ENCODE results near the gene CPEB3. TPM values are rescaled to one million over a fixed set of nuclear protein-coding genes. Genes with fewer than 3 reads are reported as not detected.

CPEB3 gene
- total RNA-seq, 1 experiment from 2014 or later: 1.0 TPM

GRCh38 chr10:92125144-92125543 lies 165.7 kb downstream of the CPEB3 start:
- Histone ChIP-seq H3K79me1 (ENCODE audit: insufficient read depth, low read depth, low read length, poor library complexity, severe bottlenecking) (no peaks in the 10 kb centered on the region), H4K8ac (replicated peaks; ENCODE audit: insufficient read length, low read depth, low read length) (no peak overlapping the region), H2AK5ac (ENCODE audit: insufficient read length, low read length) (no peak overlapping the region), H2BK15ac (ENCODE audit: low read depth, low read length) (no peak overlapping the region), H3K27me3 (ENCODE audit: insufficient read depth, low read length) (no peaks in the 10 kb centered on the region), H3K56ac (ENCODE audit: insufficient read length, low read depth, low read length) (no peak overlapping the region), H3K18ac (ENCODE audit: insufficient read length, low read depth, low read length) (no peak overlapping the region), H2BK120ac (ENCODE audit: low read depth, low read length, poor library complexity, severe bottlenecking) (no peak overlapping the region), H3K4ac (ENCODE audit: low read depth, low read length) (no peak overlapping the region), H2BK5ac (ENCODE audit: insufficient read length, low read length) (no peak overlapping the region), H3K27ac (ENCODE audit: insufficient read length, low read depth, low read length) (no peak overlapping the region), H3K9ac (ENCODE audit: extremely low read depth, insufficient read length, low read length) (no peak overlapping the region), H3K23ac (ENCODE audit: insufficient read length, low read depth, low read length) (no peak overlapping the region), H2BK12ac (ENCODE audit: insufficient read length, low read depth, low read length) (no peak overlapping the region), H2AFZ (ENCODE audit: low read length) (no peak overlapping the region), H4K5ac (ENCODE audit: insufficient read length, low read depth, low read length) (no peak overlapping the region), H4K91ac (ENCODE audit: insufficient read length, low read depth, low read length) (no peak overlapping the region), H3K23me2 (ENCODE audit: insufficient read length, low read depth, low read length, poor library complexity, severe bottlenecking) (no peaks in the 10 kb centered on the region), H3K4me2 (ENCODE audit: insufficient read depth, insufficient read length, low read length) (no peak overlapping the region), H3K4me1 (ENCODE audit: insufficient read depth, low read length) (no peaks in the 10 kb centered on the region), H4K20me1 (ENCODE audit: control insufficient read depth, insufficient read depth, insufficient read length) (no peaks in the 10 kb centered on the region), H3K79me2 (ENCODE audit: insufficient read depth, low read length) (no peaks in the 10 kb centered on the region), H3K9me3 (ENCODE audit: control insufficient read depth, low read depth, low read length) (no peaks in the 10 kb centered on the region), H3K14ac (ENCODE audit: insufficient read depth, low read length) (no peak overlapping the region), H2BK20ac (ENCODE audit: low read depth, low read length, poor library complexity, severe bottlenecking) (no peak overlapping the region), H3T11ph (ENCODE audit: low read length) (no peak overlapping the region)
- DNase-seq: no peak
- Mint-ChIP-seq H3K27me3 (ENCODE audit: low read depth) (no peaks in the 10 kb centered on the region), H3K9me3 (no peaks in the 10 kb centered on the region), H3K27ac (no peak overlapping the region), H3K36me3 (ENCODE audit: insufficient read depth in 1 of 3, low read depth in 3 of 3) (no peaks in the 10 kb centered on the region), H3K4me3 (no peak overlapping the region), H3K4me1 (peaks cover 7% of the 10 kb centered on the region in 2 experiments)
- no peak for TF ChIP-seq CTCF (conservative IDR thresholded peaks at IDR 0.05)
